H9 (cell line): Measurements from ENCODE around the gene RPGRIP1L. TPM values are rescaled to one million over a fixed set of nuclear protein-coding genes. Genes with fewer than 3 reads are reported as not detected.

Experiments used
- DNase-seq: peaks from one replicate; pipeline ENCODE4 v3.0.0-alpha.2; 2017
- H2AFZ ChIP-seq: one replicate; pipeline ENCODE4 v1.6.1; 2013; ENCODE audit warnings: mild to moderate bottlenecking, low read length, control low read depth, moderate library complexity
- H2AK5ac ChIP-seq: 2 replicates; pipeline ENCODE4 v1.6.1; 2013; ENCODE audit warnings: low read length, control low read depth, mixed read lengths; ENCODE audit not compliant: insufficient read length
- H2BK120ac ChIP-seq: one replicate; pipeline ENCODE4 v1.6.1; 2013; ENCODE audit warnings: low read depth, mild to moderate bottlenecking, low read length, control low read depth, inconsistent platforms; ENCODE audit not compliant: poor library complexity, severe bottlenecking
- H2BK12ac ChIP-seq: 2 replicates; pipeline ENCODE4 v1.6.1; 2013; ENCODE audit warnings: low read length, control low read depth, mixed read lengths, low read depth; ENCODE audit not compliant: insufficient read length
- H2BK15ac ChIP-seq: 2 replicates; pipeline ENCODE4 v1.6.1; 2013; ENCODE audit warnings: low read depth, low read length, control low read depth
- H2BK20ac ChIP-seq: one replicate; pipeline ENCODE4 v1.6.1; 2013; ENCODE audit warnings: low read depth, mild to moderate bottlenecking, low read length, control low read depth, inconsistent platforms; ENCODE audit not compliant: poor library complexity, severe bottlenecking
- H2BK5ac ChIP-seq: 2 replicates; pipeline ENCODE4 v1.6.1; 2013; ENCODE audit warnings: low read length, control low read depth, mixed read lengths; ENCODE audit not compliant: insufficient read length
- H3K14ac ChIP-seq: 2 replicates; pipeline ENCODE4 v1.6.1; 2013; ENCODE audit warnings: low read length, control low read depth; ENCODE audit not compliant: insufficient read depth
- H3K18ac ChIP-seq: 2 replicates; pipeline ENCODE4 v1.6.1; 2013; ENCODE audit warnings: low read depth, mild to moderate bottlenecking, mixed read lengths, low read length, control low read depth; ENCODE audit not compliant: insufficient read length
- H3K23ac ChIP-seq: 2 replicates; pipeline ENCODE4 v1.6.1; 2013; ENCODE audit warnings: low read length, control low read depth, mixed read lengths, low read depth; ENCODE audit not compliant: insufficient read length
- H3K23me2 ChIP-seq: 2 replicates; pipeline ENCODE4 v1.6.1; 2013; ENCODE audit warnings: low read depth, mild to moderate bottlenecking, mixed read lengths, low read length, control low read depth; ENCODE audit not compliant: insufficient read length, poor library complexity, severe bottlenecking
- H3K27ac ChIP-seq: 2 replicates; pipeline ENCODE4 v1.5.1; 2013; ENCODE audit warnings: low read length, control low read depth, mixed read lengths, low read depth; ENCODE audit not compliant: insufficient read length
- H3K27me3 ChIP-seq: 2 replicates; pipeline ENCODE4 v1.6.1; 2013; ENCODE audit warnings: low read length, control low read depth, inconsistent platforms; ENCODE audit not compliant: insufficient read depth
- H3K4ac ChIP-seq: 2 replicates; pipeline ENCODE4 v1.6.1; 2013; ENCODE audit warnings: low read depth, mild to moderate bottlenecking, control low read depth, inconsistent platforms, low read length, moderate library complexity
- H3K4me1 ChIP-seq: 2 replicates; pipeline ENCODE4 v1.6.1; 2013; ENCODE audit warnings: low read length, control low read depth, inconsistent platforms; ENCODE audit not compliant: insufficient read depth
- H3K4me2 ChIP-seq: 2 replicates; pipeline ENCODE4 v1.6.1; 2013; ENCODE audit warnings: low read length, control low read depth, mixed read lengths; ENCODE audit not compliant: insufficient read length, insufficient read depth
- H3K56ac ChIP-seq: 2 replicates; pipeline ENCODE4 v1.6.1; 2013; ENCODE audit warnings: low read depth, mild to moderate bottlenecking, mixed read lengths, low read length, control low read depth; ENCODE audit not compliant: insufficient read length
- H3K79me1 ChIP-seq: 2 replicates; pipeline ENCODE4 v1.6.1; 2013; ENCODE audit warnings: low read depth, mild to moderate bottlenecking, moderate library complexity, low read length, control low read depth, inconsistent platforms; ENCODE audit not compliant: insufficient read depth, poor library complexity, severe bottlenecking
- H3K79me2 ChIP-seq: 2 replicates; pipeline ENCODE4 v1.6.1; 2013; ENCODE audit warnings: low read length, control low read depth, inconsistent platforms; ENCODE audit not compliant: insufficient read depth
- H3K9ac ChIP-seq: 2 replicates; pipeline ENCODE4 v1.6.1; 2013; ENCODE audit warnings: low read length, control low read depth, mixed read lengths; ENCODE audit not compliant: insufficient read length; ENCODE audit errors: extremely low read depth
- H3K9me3 ChIP-seq: one replicate; pipeline ENCODE4 v1.6.1; 2013; ENCODE audit warnings: low read depth, low read length, inconsistent platforms; ENCODE audit not compliant: control insufficient read depth
- H3T11ph ChIP-seq: one replicate; pipeline ENCODE4 v1.6.1; 2013; ENCODE audit warnings: mild to moderate bottlenecking, low read length, control low read depth, inconsistent platforms
- H4K20me1 ChIP-seq: one replicate; pipeline ENCODE4 v1.6.1; 2013; ENCODE audit not compliant: control insufficient read depth, insufficient read length, insufficient read depth
- H4K5ac ChIP-seq: 2 replicates; pipeline ENCODE4 v1.6.1; 2013; ENCODE audit warnings: low read depth, mild to moderate bottlenecking, mixed read lengths, low read length, control low read depth; ENCODE audit not compliant: insufficient read length
- H4K8ac ChIP-seq: replicated peaks from 2 replicates; pipeline ENCODE4 v1.6.1; 2013; ENCODE audit warnings: low read length, control low read depth, mixed read lengths, low read depth; ENCODE audit not compliant: insufficient read length
- H4K91ac ChIP-seq: 2 replicates; pipeline ENCODE4 v1.6.1; 2013; ENCODE audit warnings: low read depth, mild to moderate bottlenecking, moderate library complexity, mixed read lengths, low read length, control low read depth; ENCODE audit not compliant: insufficient read length
- H3K27ac Mint-ChIP-seq, 3 experiments: 2 replicates in 2 of 3; 3 replicates in 1 of 3; pipeline ENCODE4 v1.8.0; 2020 to 2021; ENCODE audit warnings: mixed read lengths in 3 of 3, mild to moderate bottlenecking in 1 of 3, moderate library complexity in 1 of 3
- H3K27me3 Mint-ChIP-seq: 2 replicates; pipeline ENCODE4 v1.8.0; 2021; ENCODE audit warnings: low read depth, mild to moderate bottlenecking, moderate library complexity, mixed read lengths
- H3K36me3 Mint-ChIP-seq, 3 experiments: 2 replicates in 2 of 3; 3 replicates in 1 of 3; pipeline ENCODE4 v1.8.0; 2020 to 2021; ENCODE audit warnings: low read depth in 3 of 3, mixed read lengths in 3 of 3; ENCODE audit not compliant: insufficient read depth in 1 of 3
- H3K4me1 Mint-ChIP-seq, 2 experiments: 2 replicates each; pipeline ENCODE4 v1.8.0; 2020; ENCODE audit warnings: mixed read lengths in 2 of 2
- H3K4me3 Mint-ChIP-seq, 2 experiments: 2 replicates in 1 of 2; 3 replicates in 1 of 2; pipeline ENCODE4 v1.8.0; 2020 to 2021; ENCODE audit warnings: mild to moderate bottlenecking in 2 of 2, mixed read lengths in 2 of 2, moderate library complexity in 1 of 2
- H3K9me3 Mint-ChIP-seq, 2 experiments: 2 replicates in 1 of 2; 3 replicates in 1 of 2; pipeline ENCODE4 v1.8.0; 2020; ENCODE audit warnings: mild to moderate bottlenecking in 2 of 2, mixed read lengths in 2 of 2, moderate library complexity in 1 of 2
- WGBS: extraction: QIAGEN DNeasy Blood & Tissue Kit; methylation state at CpG from one replicate; pipeline ENCODE4 v1.1.7; 2013; ENCODE audit warnings: missing lambda C conversion rate, low lambda C conversion rate, mixed read lengths; ENCODE audit not compliant: insufficient read length; ENCODE audit errors: extremely low coverage; 5-methylcytosine and 5-hydroxymethylcytosine counted together
- total RNA-seq: library from RNA; stranded (reverse); gene quantifications from 2 replicates; pipeline ENCODE4 v1.2.1, GENCODE V29; 2021
- TF ChIP-seq, protein P1 (sequence below): fragments of 200-600 bp; sonication (generic); conservative IDR thresholded peaks from 3 replicates; pipeline ENCODE4 v1.8.0; 2021; ENCODE audit warnings: antibody characterized with exemption, mild to moderate bottlenecking

Gene RPGRIP1L
- total RNA-seq, 1 experiment from 2014 or later: 11.7 TPM

DNA sequence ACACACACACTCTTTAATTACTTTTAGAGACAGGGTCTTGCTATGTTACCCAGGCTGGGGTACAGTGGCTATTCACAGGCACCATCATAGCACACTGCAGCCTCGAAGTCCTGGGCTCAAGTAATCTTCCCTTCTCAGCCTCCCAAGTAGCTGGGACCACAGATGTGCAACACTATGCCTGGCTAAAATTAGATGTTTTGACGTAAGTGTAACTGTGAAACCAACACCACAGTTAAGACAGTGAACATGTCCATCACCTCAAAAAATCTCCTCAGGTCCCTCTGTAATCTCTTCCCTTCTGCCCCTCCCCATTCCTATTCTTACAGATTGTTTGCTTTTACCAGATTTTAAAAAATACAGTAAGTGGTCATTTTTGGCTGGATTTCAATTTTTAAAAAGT lies 66.7 kb downstream of the RPGRIP1L start:
- Histone ChIP-seq H3K79me1 (no peaks in the 10 kb centered on the region), H2BK5ac (no peak overlapping the region), H2BK20ac (no peak overlapping the region), H3K23ac (no peak overlapping the region), H4K20me1 (no peaks in the 10 kb centered on the region), H3K9ac (no peak overlapping the region), H2BK12ac (no peak overlapping the region), H3K79me2 (no peaks in the 10 kb centered on the region), H2BK120ac (no peak overlapping the region), H4K8ac (no peak overlapping the region), H3K56ac (no peak overlapping the region), H3K27me3 (no peaks in the 10 kb centered on the region), H3T11ph (no peak overlapping the region), H4K91ac (no peak overlapping the region), H3K4me1 (no peaks in the 10 kb centered on the region), H3K18ac (no peak overlapping the region), H3K27ac (no peak overlapping the region), H4K5ac (no peak overlapping the region), H3K9me3 (no peaks in the 10 kb centered on the region), H2AK5ac (no peak overlapping the region), H2AFZ (no peak overlapping the region), H2BK15ac (no peak overlapping the region), H3K4me2 (no peak overlapping the region), H3K23me2 (no peaks in the 10 kb centered on the region), H3K4ac (no peak overlapping the region), H3K14ac (no peak overlapping the region)
- H3K27ac Mint-ChIP-seq: no peak overlapping the region
- peaks cover 3 to 6% of the 10 kb centered on the region in 2 experiments; a peak in 2 of 4 replicates for H3K4me1 Mint-ChIP-seq
- no peaks in the 10 kb centered on the region for H3K27me3 Mint-ChIP-seq
- DNase-seq: no peak
- no peaks in the 10 kb centered on the region for H3K9me3 Mint-ChIP-seq
- TF ChIP-seq, protein P1, sequence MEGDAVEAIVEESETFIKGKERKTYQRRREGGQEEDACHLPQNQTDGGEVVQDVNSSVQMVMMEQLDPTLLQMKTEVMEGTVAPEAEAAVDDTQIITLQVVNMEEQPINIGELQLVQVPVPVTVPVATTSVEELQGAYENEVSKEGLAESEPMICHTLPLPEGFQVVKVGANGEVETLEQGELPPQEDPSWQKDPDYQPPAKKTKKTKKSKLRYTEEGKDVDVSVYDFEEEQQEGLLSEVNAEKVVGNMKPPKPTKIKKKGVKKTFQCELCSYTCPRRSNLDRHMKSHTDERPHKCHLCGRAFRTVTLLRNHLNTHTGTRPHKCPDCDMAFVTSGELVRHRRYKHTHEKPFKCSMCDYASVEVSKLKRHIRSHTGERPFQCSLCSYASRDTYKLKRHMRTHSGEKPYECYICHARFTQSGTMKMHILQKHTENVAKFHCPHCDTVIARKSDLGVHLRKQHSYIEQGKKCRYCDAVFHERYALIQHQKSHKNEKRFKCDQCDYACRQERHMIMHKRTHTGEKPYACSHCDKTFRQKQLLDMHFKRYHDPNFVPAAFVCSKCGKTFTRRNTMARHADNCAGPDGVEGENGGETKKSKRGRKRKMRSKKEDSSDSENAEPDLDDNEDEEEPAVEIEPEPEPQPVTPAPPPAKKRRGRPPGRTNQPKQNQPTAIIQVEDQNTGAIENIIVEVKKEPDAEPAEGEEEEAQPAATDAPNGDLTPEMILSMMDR: no peak
- peaks cover 0 to 7% (median 5%) of the 10 kb centered on the region in 3 experiments; a peak in 5 of 7 replicates for H3K36me3 Mint-ChIP-seq
- WGBS: no CpG with 5 or more reads among the region's 2 CpGs
- no peak overlapping the region for H3K4me3 Mint-ChIP-seq
